ENCODE data around the gene ANKS4B. TPM values are rescaled to one million over a fixed set of nuclear protein-coding genes. Genes with fewer than 3 reads are reported as not detected.

ANKS4B gene
- polyA plus RNA-seq (2013, experiment 1 of 2), result 0.04 TPM
- 0.03 TPM for polyA plus RNA-seq (2013, experiment 2 of 2)

- peaks cover 0 to under 1% of the 10 kb centered on the region in 2 donors for H3K4me1 ChIP-seq (ENCODE audit: control insufficient read depth in 2 of 2, insufficient read depth in 1 of 2, low read depth in 1 of 2, low read length in 2 of 2)
- H4K8ac ChIP-seq (ENCODE audit: low read depth, low read length), result no peak within 1 kb of the TSS
- no peak within 1 kb of the TSS for H3K4me3 ChIP-seq (ENCODE audit: low read length in 2 of 2)
- H3K4me2 ChIP-seq (ENCODE audit: insufficient read depth, low read length, poor library complexity, severe bottlenecking), result no peak within 1 kb of the TSS
- H2BK15ac ChIP-seq (ENCODE audit: low read length), result no peak within 1 kb of the TSS
- H3K79me1 ChIP-seq (ENCODE audit: low read depth, low read length), result no peaks in the 10 kb centered on the region
- H3K23ac ChIP-seq (ENCODE audit: low read depth, low read length, poor library complexity), result no peak within 1 kb of the TSS
- H2BK120ac ChIP-seq (ENCODE audit: low read depth, low read length), result no peak within 1 kb of the TSS
- H2AK5ac ChIP-seq (ENCODE audit: low read depth, low read length), result no peak within 1 kb of the TSS
- H2AFZ ChIP-seq (ENCODE audit: low read length), result no peak within 1 kb of the TSS
- H2BK12ac ChIP-seq (ENCODE audit: low read length), result no peak within 1 kb of the TSS
- H3K9ac ChIP-seq (ENCODE audit: low read depth, low read length, poor library complexity), result no peak within 1 kb of the TSS
- no peaks in the 10 kb centered on the region for H3K9me3 ChIP-seq (replicated peaks in 1 of 2; ENCODE audit: control insufficient read depth in 2 of 2, insufficient read depth in 1 of 2, low read depth in 1 of 2, low read length in 2 of 2)
- no peaks in the 10 kb centered on the region for H3K36me3 ChIP-seq (replicated peaks in 1 of 2; ENCODE audit: control insufficient read depth in 2 of 2, insufficient read depth in 2 of 2, low read length in 2 of 2)
- H3K27me3 ChIP-seq (ENCODE audit: control insufficient read depth in 3 of 3, insufficient read depth in 3 of 3, low read depth in 1 of 3, low read length in 3 of 3), result peaks cover 0 to 9% (median 0%) of the 10 kb centered on the region in 3 experiments
- DNase-seq (ENCODE audit: low spot score), result no peak
- H3K27ac ChIP-seq (replicated peaks; ENCODE audit: low read length), result no peak within 1 kb of the TSS
- WGBS, 2 donors (ENCODE audit: extremely low coverage in 2 of 2, insufficient read length in 2 of 2, insufficient replicate concordance in 1 of 2), result no CpG with 5 or more reads among the region's 11 CpGs
- H3K4ac ChIP-seq (ENCODE audit: low read length), result no peak within 1 kb of the TSS
- H3K18ac ChIP-seq (ENCODE audit: low read length), result no peak within 1 kb of the TSS
- no peak within 1 kb of the TSS for H4K91ac ChIP-seq (ENCODE audit: low read depth, low read length, poor library complexity)
- H2BK5ac ChIP-seq (ENCODE audit: low read length), result no peak within 1 kb of the TSS
- H3K14ac ChIP-seq (ENCODE audit: low read length), result no peak within 1 kb of the TSS
Measured at GRCh38 chr16:21233521-21234150, at the start of gene ANKS4B. Gene ANKS4B (plus strand): TSS chr16:21233699. CDS start chr16:21233738, 39 bp downstream.

- Histone ChIP-seq H4K91ac (ENCODE audit: low read depth, low read length, poor library complexity) (no peak overlapping the region), H3K18ac (ENCODE audit: low read length) (no peak overlapping the region), H3K9me3 (replicated peaks in 1 of 2; ENCODE audit: control insufficient read depth in 2 of 2, insufficient read depth in 1 of 2, low read depth in 1 of 2, low read length in 2 of 2) (peaks cover 4 to 17% of the 10 kb centered on the region in 2 donors), H2AK5ac (ENCODE audit: low read depth, low read length) (no peak overlapping the region), H3K4me3 (ENCODE audit: low read length in 2 of 2) (no peak overlapping the region), H2AFZ (ENCODE audit: low read length) (no peak overlapping the region), H3K23ac (ENCODE audit: low read depth, low read length, poor library complexity) (no peak overlapping the region), H2BK5ac (ENCODE audit: low read length) (no peak overlapping the region), H3K4ac (ENCODE audit: low read length) (no peak overlapping the region), H2BK120ac (ENCODE audit: low read depth, low read length) (no peak overlapping the region), H4K8ac (ENCODE audit: low read depth, low read length) (no peak overlapping the region), H2BK15ac (ENCODE audit: low read length) (no peak overlapping the region), H3K36me3 (replicated peaks in 1 of 2; ENCODE audit: control insufficient read depth in 2 of 2, insufficient read depth in 2 of 2, low read length in 2 of 2) (peaks cover 17 to 33% of the 10 kb centered on the region in 2 donors), H3K4me2 (ENCODE audit: insufficient read depth, low read length, poor library complexity, severe bottlenecking) (no peak overlapping the region), H3K4me1 (ENCODE audit: control insufficient read depth in 2 of 2, insufficient read depth in 1 of 2, low read depth in 1 of 2, low read length in 2 of 2) (no peaks in the 10 kb centered on the region), H3K9ac (ENCODE audit: low read depth, low read length, poor library complexity) (no peak overlapping the region), H3K14ac (ENCODE audit: low read length) (no peak overlapping the region), H3K27ac (replicated peaks; ENCODE audit: low read length) (no peak overlapping the region), H3K79me1 (ENCODE audit: low read depth, low read length) (no peaks in the 10 kb centered on the region), H2BK12ac (ENCODE audit: low read length) (no peak overlapping the region), H3K27me3 (ENCODE audit: control insufficient read depth in 3 of 3, insufficient read depth in 3 of 3, low read depth in 1 of 3, low read length in 3 of 3) (no peaks in the 10 kb centered on the region)
- no peak for DNase-seq (ENCODE audit: low spot score)
- no CpG with 5 or more reads among the region's 3 CpGs for WGBS, 2 donors (ENCODE audit: extremely low coverage in 2 of 2, insufficient read length in 2 of 2, insufficient replicate concordance in 1 of 2)
Measured at GRCh38 chr16:21183995-21184394, 49.5 kb upstream of the ANKS4B start.

GRCh38 chr16:21184834-21185233 lies 48.7 kb upstream of the ANKS4B start:
- no peaks in the 10 kb centered on the region for H3K4me1 ChIP-seq (ENCODE audit: control insufficient read depth in 2 of 2, insufficient read depth in 1 of 2, low read depth in 1 of 2, low read length in 2 of 2)
- no peak overlapping the region for H3K23ac ChIP-seq (ENCODE audit: low read depth, low read length, poor library complexity)
- H3K9ac ChIP-seq (ENCODE audit: low read depth, low read length, poor library complexity), result no peak overlapping the region
- no peak overlapping the region for H2AFZ ChIP-seq (ENCODE audit: low read length)
- no CpG with 5 or more reads among the region's 3 CpGs for WGBS, 2 donors (ENCODE audit: extremely low coverage in 2 of 2, insufficient read length in 2 of 2, insufficient replicate concordance in 1 of 2)
- no peak overlapping the region for H2BK5ac ChIP-seq (ENCODE audit: low read length)
- no peak overlapping the region for H3K4me3 ChIP-seq (ENCODE audit: low read length in 2 of 2)
- no peaks in the 10 kb centered on the region for H3K79me1 ChIP-seq (ENCODE audit: low read depth, low read length)
- peaks cover 10 to 25% of the 10 kb centered on the region in 2 donors for H3K36me3 ChIP-seq (replicated peaks in 1 of 2; ENCODE audit: control insufficient read depth in 2 of 2, insufficient read depth in 2 of 2, low read length in 2 of 2)
- H3K27ac ChIP-seq (replicated peaks; ENCODE audit: low read length), result no peak overlapping the region
- no peak overlapping the region for H3K4ac ChIP-seq (ENCODE audit: low read length)
- no peak overlapping the region for H4K91ac ChIP-seq (ENCODE audit: low read depth, low read length, poor library complexity)
- H2BK12ac ChIP-seq (ENCODE audit: low read length), result no peak overlapping the region
- H3K27me3 ChIP-seq (ENCODE audit: control insufficient read depth in 3 of 3, insufficient read depth in 3 of 3, low read depth in 1 of 3, low read length in 3 of 3), result no peaks in the 10 kb centered on the region
- H3K18ac ChIP-seq (ENCODE audit: low read length), result no peak overlapping the region
- no peak overlapping the region for H2BK120ac ChIP-seq (ENCODE audit: low read depth, low read length)
- H3K9me3 ChIP-seq (replicated peaks in 1 of 2; ENCODE audit: control insufficient read depth in 2 of 2, insufficient read depth in 1 of 2, low read depth in 1 of 2, low read length in 2 of 2), result peaks cover 4 to 17% of the 10 kb centered on the region in 2 donors
- H2AK5ac ChIP-seq (ENCODE audit: low read depth, low read length), result no peak overlapping the region
- DNase-seq (ENCODE audit: low spot score), result no peak
- H3K14ac ChIP-seq (ENCODE audit: low read length), result no peak overlapping the region
- H4K8ac ChIP-seq (ENCODE audit: low read depth, low read length), result no peak overlapping the region
- no peak overlapping the region for H2BK15ac ChIP-seq (ENCODE audit: low read length)
- H3K4me2 ChIP-seq (ENCODE audit: insufficient read depth, low read length, poor library complexity, severe bottlenecking), result no peak overlapping the region

GRCh38 chr16:21185659-21186325 lies 47.7 kb upstream of the ANKS4B start:
- H2AFZ ChIP-seq (ENCODE audit: low read length), result no peak overlapping the region
- DNase-seq (ENCODE audit: low spot score), result no peak
- no peak overlapping the region for H3K4me3 ChIP-seq (ENCODE audit: low read length in 2 of 2)
- H2BK12ac ChIP-seq (ENCODE audit: low read length), result no peak overlapping the region
- H3K4me1 ChIP-seq (ENCODE audit: control insufficient read depth in 2 of 2, insufficient read depth in 1 of 2, low read depth in 1 of 2, low read length in 2 of 2), result no peaks in the 10 kb centered on the region
- H3K79me1 ChIP-seq (ENCODE audit: low read depth, low read length), result no peaks in the 10 kb centered on the region
- H3K27ac ChIP-seq (replicated peaks; ENCODE audit: low read length), result no peak overlapping the region
- no peak overlapping the region for H3K14ac ChIP-seq (ENCODE audit: low read length)
- H3K27me3 ChIP-seq (ENCODE audit: control insufficient read depth in 3 of 3, insufficient read depth in 3 of 3, low read depth in 1 of 3, low read length in 3 of 3), result no peaks in the 10 kb centered on the region
- no peak overlapping the region for H3K9ac ChIP-seq (ENCODE audit: low read depth, low read length, poor library complexity)
- H3K4ac ChIP-seq (ENCODE audit: low read length), result no peak overlapping the region
- no peak overlapping the region for H3K18ac ChIP-seq (ENCODE audit: low read length)
- H2BK5ac ChIP-seq (ENCODE audit: low read length), result no peak overlapping the region
- H3K4me2 ChIP-seq (ENCODE audit: insufficient read depth, low read length, poor library complexity, severe bottlenecking), result no peak overlapping the region
- H2BK120ac ChIP-seq (ENCODE audit: low read depth, low read length), result no peak overlapping the region
- H3K23ac ChIP-seq (ENCODE audit: low read depth, low read length, poor library complexity), result no peak overlapping the region
- peaks cover 7 to 19% of the 10 kb centered on the region in 2 donors for H3K36me3 ChIP-seq (replicated peaks in 1 of 2; ENCODE audit: control insufficient read depth in 2 of 2, insufficient read depth in 2 of 2, low read length in 2 of 2)
- no CpG with 5 or more reads among the region's 12 CpGs for WGBS, 2 donors (ENCODE audit: extremely low coverage in 2 of 2, insufficient read length in 2 of 2, insufficient replicate concordance in 1 of 2)
- no peak overlapping the region for H2BK15ac ChIP-seq (ENCODE audit: low read length)
- no peak overlapping the region for H2AK5ac ChIP-seq (ENCODE audit: low read depth, low read length)
- peaks cover 4 to 15% of the 10 kb centered on the region in 2 donors for H3K9me3 ChIP-seq (replicated peaks in 1 of 2; ENCODE audit: control insufficient read depth in 2 of 2, insufficient read depth in 1 of 2, low read depth in 1 of 2, low read length in 2 of 2)
- H4K91ac ChIP-seq (ENCODE audit: low read depth, low read length, poor library complexity), result no peak overlapping the region
- no peak overlapping the region for H4K8ac ChIP-seq (ENCODE audit: low read depth, low read length)
